Measurements from ENCODE around the gene NEGR1. TPM values are rescaled to one million over a fixed set of nuclear protein-coding genes. Genes with fewer than 3 reads are reported as not detected.

NEGR1 gene
- total RNA-seq, 4 donors from 2014 or later = 14.5 to 50.8 (median 29.1) TPM

- no peak for DNase-seq (ENCODE audit: low spot score)
- no peak for ATAC-seq (ENCODE audit: low FRiP score)
- TF ChIP-seq, protein P1, sequence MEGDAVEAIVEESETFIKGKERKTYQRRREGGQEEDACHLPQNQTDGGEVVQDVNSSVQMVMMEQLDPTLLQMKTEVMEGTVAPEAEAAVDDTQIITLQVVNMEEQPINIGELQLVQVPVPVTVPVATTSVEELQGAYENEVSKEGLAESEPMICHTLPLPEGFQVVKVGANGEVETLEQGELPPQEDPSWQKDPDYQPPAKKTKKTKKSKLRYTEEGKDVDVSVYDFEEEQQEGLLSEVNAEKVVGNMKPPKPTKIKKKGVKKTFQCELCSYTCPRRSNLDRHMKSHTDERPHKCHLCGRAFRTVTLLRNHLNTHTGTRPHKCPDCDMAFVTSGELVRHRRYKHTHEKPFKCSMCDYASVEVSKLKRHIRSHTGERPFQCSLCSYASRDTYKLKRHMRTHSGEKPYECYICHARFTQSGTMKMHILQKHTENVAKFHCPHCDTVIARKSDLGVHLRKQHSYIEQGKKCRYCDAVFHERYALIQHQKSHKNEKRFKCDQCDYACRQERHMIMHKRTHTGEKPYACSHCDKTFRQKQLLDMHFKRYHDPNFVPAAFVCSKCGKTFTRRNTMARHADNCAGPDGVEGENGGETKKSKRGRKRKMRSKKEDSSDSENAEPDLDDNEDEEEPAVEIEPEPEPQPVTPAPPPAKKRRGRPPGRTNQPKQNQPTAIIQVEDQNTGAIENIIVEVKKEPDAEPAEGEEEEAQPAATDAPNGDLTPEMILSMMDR (IDR thresholded peaks at IDR 0.05) = no peak
Observed at GRCh38 chr1:71949681-71950080, 332.7 kb downstream of the NEGR1 start.

DNA sequence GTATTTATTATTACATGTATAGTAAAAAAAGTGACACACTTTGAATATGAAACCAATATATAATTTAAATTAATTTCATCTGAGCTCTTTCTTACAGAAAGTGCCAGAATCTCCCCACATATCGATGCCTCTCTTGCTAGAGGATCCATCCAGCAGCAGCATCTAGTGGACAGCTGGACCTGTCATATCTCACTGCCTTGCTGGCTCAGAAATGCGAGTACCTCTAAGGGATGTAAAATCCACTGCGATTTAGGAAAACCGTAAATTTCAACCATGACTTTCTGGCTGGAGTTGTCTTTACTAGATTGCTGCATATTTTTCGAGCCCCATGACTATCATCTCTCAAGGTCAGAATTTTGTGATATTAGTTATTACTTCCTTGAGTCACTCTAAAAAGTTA, 333.8 kb downstream of the NEGR1 start:
- ATAC-seq (ENCODE audit: low FRiP score) (no peak), DNase-seq (ENCODE audit: low spot score) (no peak)
- TF ChIP-seq, protein P1 (IDR thresholded peaks at IDR 0.05) = no peak

DNA sequence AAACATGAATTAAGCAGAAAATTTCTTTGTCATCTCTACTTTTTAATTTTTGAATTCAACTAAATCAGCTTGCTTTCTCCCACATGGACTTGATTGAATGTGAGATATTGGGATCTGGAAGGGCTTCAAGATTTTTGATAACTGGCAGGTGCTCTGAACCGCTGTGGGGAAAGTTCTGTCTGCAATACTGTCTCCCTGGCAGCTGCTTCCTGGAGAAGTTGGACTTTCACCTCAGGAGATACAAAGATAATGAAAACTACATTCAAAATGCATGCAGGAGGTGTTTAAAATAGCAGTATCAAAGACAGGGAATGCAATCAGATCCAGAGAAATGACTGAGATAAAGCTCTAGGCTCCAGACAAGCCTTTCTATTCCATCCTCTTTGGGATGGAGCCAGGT, 338.3 kb downstream of the NEGR1 start:
- DNase-seq (ENCODE audit: low spot score) (no peak), ATAC-seq (ENCODE audit: low FRiP score) (no peak)
- TF ChIP-seq, protein P1 (IDR thresholded peaks at IDR 0.05) = no peak

DNA sequence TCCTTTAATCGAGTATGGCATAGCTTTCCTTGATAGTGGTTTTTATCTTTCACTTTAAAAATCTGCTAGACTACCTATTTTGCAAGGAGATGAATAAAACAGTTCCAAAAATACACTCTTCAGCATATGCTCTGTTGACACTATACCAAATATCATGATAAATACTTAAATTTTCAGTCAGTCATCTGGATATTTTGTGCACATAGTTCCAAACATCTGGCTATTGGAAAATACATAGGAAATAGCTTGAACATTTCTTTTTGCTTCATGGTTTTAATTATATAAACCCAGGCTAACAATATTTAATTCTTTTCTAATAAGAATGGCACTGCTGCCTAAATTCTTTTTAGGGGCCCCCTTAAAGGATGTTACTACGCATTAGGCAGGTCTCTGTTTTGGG, 342.1 kb downstream of the NEGR1 start:
- TF ChIP-seq, protein P1 (IDR thresholded peaks at IDR 0.05) = no peak
- DNase-seq (ENCODE audit: low spot score) (no peak), ATAC-seq (ENCODE audit: low FRiP score) (no peak)

- TF ChIP-seq, protein P1 (IDR thresholded peaks at IDR 0.05) = no peak
- DNase-seq (ENCODE audit: low spot score) (no peak), ATAC-seq (ENCODE audit: low FRiP score) (no peak)
Observed at GRCh38 chr1:71930511-71930910, 351.8 kb downstream of the NEGR1 start.

DNA sequence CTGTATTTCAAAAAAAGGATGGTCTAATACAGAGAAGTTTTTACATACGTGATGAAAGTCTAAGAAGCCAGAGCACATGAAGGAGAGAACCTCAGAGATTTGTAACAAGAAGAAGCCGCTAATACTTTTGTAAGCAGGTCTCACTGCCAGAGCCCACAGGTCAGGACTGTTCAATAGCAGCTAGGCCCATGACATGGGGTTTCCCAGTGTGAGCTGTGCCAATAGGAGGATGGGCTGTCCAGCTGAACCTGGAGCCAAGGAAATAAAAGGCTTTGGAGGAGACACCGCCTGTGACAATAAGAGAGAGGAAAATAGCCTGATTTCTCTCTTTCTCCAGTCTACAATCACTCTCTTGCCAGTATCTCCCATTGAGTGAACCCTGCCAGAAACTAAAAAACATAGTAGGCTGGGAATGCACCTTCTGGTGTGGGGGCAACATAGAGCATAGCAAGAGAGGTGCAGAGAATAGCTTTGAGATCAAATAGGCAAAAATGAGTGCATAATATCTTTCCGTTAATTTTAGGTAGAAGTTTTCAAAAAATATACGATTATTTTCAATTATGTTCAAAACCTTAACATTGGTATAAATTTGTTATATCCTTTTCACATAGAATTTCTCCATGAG, 360.3 kb downstream of the NEGR1 start:
- no peak for DNase-seq (ENCODE audit: low spot score)
- ATAC-seq (ENCODE audit: low FRiP score) = no peak
- TF ChIP-seq, protein P1 (IDR thresholded peaks at IDR 0.05) = no peak

DNA sequence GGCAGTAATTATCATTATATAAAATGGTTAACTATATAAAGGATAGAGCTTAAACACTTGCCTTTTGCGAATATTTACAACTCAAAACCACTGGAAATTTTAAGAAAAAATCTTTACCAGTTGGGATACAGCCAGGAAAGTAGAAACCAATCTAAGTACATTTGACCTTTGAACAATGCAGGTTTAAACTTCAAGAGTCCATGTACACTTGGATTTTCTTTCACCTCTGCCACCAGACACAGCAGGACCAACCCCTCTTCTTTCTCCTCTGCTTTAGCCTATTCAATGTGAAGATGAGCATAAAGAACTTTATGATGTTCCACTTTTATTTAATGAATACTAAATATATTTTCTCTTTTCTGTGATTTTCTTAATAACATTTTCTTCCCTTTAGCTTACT, 361.1 kb downstream of the NEGR1 start:
- ATAC-seq (ENCODE audit: low FRiP score) (no peak), DNase-seq (ENCODE audit: low spot score) (no peak)
- TF ChIP-seq, protein P1 (IDR thresholded peaks at IDR 0.05) = no peak
